ENCODE measurements around the gene TEX2. TPM values are rescaled to one million over a fixed set of nuclear protein-coding genes. Genes with fewer than 3 reads are reported as not detected.

The TEX2 gene
- total and polyA plus RNA-seq, 9 of the 15 experiments (the other 6 are each of a cell fraction or from before 2014, with no cell fraction given) = 4.1 to 27.6 (median 19.3) TPM

- no peak for TF ChIP-seq RERE (CRISPR knock-in tag; IDR thresholded peaks at IDR 0.05; ENCODE audit: borderline replicate concordance)
- TF ChIP-seq SFPQ (IDR thresholded peaks at IDR 0.05; ENCODE audit: low read depth, low read length) = no peak
- no peak for TF ChIP-seq RFX1 (IDR thresholded peaks at IDR 0.05)
- TF ChIP-seq NBN (IDR thresholded peaks at IDR 0.05; ENCODE audit: low read depth) = no peak
These were observed 18.9 kb downstream of the TEX2 start (continued) for GRCh38 chr17:64244165-64244564.
